Adrenal gland (tissue), 5 donors: ENCODE data around the gene P4HA2.

Experiments used
- POLR2A ChIP-seq, 2 donors: fragments of 450-650 bp; IDR thresholded peaks; one replicate each; pipeline ENCODE4 v1.6.1; 2017; ENCODE audit warnings: antibody characterized with exemption in 2 of 2, mild to moderate bottlenecking in 2 of 2, moderate library complexity in 1 of 2
- TF ChIP-seq, protein P1 (sequence below), 6 experiments: fragments of 450-650 bp in 4 of 6; fragments of 200-600 bp in 2 of 6; sonication (generic) in 1 of 6; IDR thresholded peaks; 1 replicate in 5 of 6; 2 replicates in 1 of 6; pipeline versions ENCODE4 v1.5.1 to v1.8.0; 2016 to 2021; ENCODE audit warnings: antibody characterized with exemption in 6 of 6, mild to moderate bottlenecking in 2 of 6, moderate library complexity in 1 of 6
- donor health status: DM: no; HTN: no; CAD: no.

DNA sequence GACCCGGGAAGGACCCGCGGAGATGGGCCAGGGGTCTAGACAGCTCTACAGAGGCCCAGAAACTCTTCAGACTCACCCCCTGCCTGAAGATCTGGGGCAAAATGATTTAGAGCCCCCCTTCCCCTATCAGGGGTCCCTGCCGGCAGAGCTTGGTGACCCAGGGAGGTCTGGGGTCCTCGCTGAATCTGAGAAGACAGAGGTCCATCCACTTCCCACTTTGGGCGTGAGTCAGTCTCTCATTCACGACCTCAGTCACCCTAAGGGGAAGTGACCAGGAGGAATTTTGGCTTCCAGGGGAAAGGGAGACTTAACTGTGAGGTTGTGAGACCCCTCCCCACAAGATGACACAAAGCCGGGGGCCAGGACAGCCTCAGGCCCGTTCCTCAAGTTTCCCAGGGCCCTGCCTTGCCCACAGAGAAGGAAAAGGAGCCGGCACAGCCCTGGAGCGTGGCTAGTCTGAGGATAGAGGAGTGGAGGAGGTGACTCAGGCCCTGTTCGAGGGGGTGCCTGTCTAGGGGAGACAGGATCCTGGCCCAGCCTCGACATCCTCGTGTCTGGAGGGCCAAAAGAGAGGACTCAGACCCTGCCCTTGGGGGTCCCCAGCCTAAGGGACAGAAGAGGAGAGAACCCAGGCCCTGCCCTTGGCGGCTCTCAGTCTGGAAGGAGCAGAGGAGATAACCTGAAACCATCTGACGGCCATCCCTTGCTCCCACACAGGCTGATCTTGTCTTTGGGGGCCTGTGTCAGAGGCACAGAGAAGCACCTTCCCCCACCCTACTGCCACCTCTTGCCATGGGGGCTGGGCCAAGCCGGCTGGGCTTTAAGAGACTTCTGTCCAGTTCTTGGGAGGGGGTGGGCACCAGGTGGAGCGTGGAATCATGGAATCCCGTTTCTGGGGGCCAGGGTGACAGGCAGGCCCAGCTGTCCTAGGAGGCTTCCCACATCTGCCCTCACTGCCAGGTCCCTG, 30.7 kb upstream of the P4HA2 start:
- TF ChIP-seq, protein P1, sequence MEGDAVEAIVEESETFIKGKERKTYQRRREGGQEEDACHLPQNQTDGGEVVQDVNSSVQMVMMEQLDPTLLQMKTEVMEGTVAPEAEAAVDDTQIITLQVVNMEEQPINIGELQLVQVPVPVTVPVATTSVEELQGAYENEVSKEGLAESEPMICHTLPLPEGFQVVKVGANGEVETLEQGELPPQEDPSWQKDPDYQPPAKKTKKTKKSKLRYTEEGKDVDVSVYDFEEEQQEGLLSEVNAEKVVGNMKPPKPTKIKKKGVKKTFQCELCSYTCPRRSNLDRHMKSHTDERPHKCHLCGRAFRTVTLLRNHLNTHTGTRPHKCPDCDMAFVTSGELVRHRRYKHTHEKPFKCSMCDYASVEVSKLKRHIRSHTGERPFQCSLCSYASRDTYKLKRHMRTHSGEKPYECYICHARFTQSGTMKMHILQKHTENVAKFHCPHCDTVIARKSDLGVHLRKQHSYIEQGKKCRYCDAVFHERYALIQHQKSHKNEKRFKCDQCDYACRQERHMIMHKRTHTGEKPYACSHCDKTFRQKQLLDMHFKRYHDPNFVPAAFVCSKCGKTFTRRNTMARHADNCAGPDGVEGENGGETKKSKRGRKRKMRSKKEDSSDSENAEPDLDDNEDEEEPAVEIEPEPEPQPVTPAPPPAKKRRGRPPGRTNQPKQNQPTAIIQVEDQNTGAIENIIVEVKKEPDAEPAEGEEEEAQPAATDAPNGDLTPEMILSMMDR (IDR thresholded peaks at IDR 0.05), result no peak
- TF ChIP-seq POLR2A (IDR thresholded peaks at IDR 0.05), result no peak
